ENCODE results near the gene CCDC91.

GRCh38 chr12:28294300-28294699, 104.0 kb downstream of the CCDC91 start:
- TF ChIP-seq CTCF (IDR thresholded peaks at IDR 0.05), result no peak
- no peak for TF ChIP-seq FOSL2 (IDR thresholded peaks at IDR 0.05)
- TF ChIP-seq FOSL2 (CRISPR knock-in tag; IDR thresholded peaks at IDR 0.05), result no peak

Measured in A549 (cell line).